ENCODE results near the gene AP2B1.
"Not testable (repeated sequence)": the region's sequence is repeated elsewhere in the genome, so short reads cannot be mapped to it uniquely, and the experiment has no call there.

The AP2B1 gene

DNA sequence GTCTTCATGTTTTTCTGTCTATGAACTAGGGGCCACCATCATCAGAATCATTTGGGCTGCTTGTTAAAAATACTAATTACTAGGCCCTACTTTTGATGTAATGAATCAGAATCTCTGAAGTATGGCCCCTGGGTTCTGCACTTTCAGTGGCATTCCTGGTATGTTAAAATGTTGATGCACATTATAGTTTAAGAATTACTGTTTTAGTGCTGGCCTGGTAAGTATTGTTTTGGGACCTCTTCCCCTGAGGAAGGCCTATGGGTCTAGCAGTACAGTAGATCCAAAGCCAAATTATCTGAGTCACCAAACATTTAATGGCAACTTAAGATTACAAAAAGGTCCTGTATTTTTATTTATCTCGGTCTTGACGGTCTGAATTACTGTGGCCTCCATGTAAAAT is 58.8 kb downstream of the AP2B1 start:
- DNase-seq: no peak

DNA sequence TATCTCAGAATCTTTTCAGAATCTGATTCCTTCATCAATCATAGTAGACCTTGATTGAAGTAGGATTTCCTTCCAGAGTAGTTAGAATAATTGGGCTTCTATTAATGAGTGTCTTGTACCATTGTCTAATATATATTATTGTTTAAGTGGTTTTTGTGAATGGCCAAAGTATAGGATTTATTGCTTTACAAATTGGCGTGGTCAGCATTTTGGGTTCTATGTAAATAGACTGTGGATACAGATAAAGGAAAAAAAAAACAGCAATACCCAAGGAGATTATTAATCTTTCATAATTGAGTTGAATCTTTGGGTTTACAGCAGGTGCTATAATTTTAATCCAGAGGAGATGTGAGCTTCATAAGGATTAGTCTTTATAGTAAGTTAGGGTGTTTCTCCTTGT is 64.3 kb downstream of the AP2B1 start:
- DNase-seq: no peak

DNA sequence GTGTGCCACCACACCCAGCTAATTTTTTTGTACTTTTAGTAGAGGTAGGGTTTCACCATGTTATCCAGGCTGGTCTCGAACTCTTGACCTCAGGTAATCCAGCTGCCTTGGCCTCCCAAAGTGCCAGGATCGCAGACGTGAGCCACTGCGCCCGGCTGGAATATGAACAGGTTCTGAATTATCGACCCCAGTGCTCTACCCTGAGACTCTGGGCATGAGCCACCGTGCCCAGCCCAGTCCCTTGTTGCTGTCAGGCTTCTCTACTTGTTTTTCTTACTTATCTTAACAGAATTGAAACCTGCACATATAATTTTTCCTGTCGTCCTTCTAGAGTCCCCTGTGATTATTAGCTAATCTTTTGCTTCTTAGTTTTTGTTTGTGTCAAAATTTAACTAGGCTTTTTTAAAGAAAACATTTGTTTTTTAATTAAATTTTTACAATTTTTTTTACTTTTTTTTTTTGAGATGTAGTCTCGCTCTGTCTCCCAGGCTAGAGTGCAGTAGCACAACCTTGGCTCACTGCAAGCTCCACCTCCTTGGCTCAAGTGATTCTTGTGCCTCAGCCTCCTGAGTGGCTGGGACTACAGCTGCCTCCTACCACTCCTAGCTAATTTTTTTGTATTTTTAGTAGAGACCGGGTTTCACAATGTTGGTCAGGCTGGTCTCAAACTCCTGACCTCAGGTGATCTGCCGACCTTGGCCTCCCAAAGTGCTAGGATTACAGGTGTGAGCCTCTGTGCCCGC is 66.7 kb downstream of the AP2B1 start:
- DNase-seq: no peak

DNA sequence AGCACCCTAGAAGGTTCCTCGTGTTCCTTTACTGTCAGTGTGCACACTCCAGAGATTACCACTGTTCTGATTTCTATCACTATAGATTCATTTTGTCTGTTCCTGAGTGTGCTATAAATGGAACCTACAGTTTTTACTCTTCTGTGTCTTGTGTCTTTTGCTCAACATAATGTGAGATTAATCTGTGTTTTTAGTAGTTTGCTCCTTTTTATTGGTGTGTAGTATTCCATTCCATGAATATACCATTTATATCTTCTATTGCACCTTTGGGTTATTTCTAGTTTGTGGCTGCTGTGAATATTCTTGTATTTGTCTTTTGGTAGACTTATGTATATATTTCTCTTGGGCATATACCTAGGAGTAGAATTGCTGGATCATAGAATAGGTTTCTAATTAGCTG is 68.2 kb downstream of the AP2B1 start:
- no peak for DNase-seq

DNA sequence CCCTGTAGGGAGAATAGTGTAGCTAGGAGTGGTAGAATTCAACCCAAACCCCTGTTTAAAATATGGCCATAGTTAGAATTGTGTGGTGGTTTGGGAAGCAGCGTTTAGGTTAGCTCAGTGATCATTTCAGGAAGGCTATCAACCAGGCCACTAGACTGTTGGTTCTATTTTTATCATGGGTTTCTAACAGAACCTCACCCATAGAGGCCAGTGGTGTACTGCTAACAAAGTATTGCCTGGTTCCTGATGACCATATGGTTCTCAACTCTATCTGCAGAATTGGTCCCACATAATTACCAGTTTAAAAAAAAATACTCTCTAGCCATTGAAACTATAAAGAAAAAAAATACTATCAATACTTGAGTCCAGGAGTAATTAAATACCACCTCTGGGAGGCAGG is 73.8 kb downstream of the AP2B1 start:
- DNase-seq: no peak

DNA sequence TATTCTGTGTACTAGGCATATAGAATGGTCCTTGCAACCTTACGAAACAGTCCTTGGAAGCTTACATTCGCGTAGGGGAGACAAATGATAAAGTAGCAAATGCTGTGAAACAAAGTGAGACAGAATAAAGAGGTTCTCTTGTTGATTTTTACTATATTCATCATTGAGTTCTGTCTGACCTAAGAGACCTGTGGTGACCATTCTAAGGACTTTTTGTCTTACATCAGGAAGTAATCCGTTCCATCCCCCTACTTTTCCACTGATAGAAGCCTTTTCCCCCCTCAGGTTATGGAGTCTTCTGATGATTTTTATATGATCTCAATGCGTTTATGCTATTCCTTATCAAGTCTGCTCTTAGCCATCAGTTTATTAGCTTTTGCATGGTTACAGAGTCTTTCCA is 77.6 kb downstream of the AP2B1 start:
- no peak for DNase-seq

DNA sequence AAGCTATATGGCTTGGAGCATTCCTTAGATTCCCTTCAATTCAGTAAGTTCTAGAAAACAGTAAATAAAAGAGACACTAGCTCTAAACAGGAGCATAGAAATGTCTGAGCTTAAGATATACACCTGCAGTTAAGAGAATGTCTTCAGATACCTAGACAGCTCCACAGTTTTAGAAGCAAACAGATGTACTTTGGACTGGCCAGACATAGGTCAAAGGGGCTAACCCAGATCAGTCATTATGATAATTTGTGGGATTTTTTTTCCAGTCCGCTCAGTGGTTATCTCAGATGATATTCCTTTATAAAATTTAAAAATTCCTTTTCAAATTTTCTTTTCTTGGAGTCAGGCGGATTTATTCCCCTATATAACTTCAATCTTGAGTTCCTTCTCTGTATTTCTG is 78.5 kb downstream of the AP2B1 start:
- DNase-seq: no peak

DNA sequence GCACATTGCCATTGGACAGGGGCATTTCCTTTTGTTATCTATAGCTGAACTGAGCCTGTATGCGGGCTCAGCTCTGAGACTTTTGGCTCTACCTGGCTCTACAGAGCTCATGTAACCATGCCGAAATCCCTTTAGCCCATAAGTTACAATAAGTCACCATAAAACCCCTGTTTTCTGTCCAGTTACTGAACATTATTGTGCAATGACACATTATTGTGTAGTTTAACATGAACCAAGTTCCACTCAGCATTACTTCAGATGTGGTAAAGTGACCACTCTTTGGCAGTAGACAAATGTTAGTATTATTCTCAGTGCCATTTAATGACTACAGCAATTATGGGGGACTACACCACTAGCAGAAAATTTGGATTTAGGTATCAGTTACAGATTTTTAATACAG is 78.9 kb downstream of the AP2B1 start:
- DNase-seq: no peak

DNA sequence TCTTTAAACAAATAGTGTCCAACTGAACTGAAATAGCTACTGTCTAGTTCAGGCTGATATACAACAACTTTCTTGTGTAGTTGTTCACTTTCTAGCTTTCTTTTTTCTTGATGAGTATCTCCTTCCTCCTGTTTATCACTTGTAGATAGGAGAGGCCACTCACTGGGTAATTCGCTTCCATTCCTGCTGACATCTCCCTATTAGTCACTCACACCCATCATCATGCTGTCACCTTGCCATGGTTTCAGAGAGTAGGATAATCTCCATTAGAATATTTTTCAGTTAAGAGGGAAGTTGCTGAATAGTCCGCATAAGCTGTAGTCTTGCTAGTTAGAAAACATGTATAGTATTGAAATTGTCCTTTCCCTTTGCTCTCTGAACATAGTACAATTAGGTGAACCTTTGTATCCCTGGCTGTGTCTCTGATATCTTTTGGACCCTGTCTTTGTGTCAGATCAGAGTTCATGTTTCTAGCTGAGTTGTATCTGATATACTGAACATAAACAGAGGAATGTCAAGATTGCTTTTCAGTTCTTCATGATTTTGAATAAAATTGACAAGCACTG is 79.9 kb downstream of the AP2B1 start:
- no peak for DNase-seq

DNA sequence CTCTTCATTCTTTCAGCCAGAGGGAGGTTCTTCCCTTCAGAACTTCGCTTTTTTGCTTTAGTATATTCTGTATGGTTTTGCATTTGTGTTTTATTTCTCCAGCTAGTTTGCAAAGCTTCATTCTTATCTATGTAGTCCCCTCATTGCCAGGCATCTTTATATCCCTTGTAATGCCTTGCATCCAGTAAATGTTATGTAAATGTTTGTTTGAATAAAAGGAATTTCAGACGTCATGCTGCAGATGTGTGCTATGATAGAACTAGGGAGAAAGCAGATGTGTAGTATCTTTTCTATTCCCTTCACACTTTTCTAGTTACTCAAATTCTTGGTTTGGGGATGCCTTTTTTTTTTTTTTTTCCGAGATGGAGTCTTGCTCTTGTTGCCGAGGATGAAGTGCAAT is 81.7 kb downstream of the AP2B1 start:
- DNase-seq: no peak

DNA sequence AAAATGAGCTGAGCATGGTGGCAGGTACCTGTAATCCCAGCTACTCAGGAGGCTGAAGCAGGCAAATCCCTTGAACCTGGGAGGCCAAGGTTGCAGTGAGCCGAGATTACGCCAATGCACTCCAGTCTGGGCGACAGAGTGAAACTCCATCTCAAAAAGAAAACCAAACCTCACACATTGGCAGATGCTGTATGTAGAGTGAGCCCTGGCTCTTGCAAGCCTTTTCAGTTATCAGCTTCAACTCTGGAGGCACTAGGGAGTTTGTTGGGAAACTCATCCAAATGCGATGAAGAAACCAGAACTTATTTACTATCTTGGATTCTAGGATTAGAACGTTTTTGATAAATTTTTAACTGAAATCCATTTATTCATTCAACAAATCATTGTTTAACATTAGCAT is 87.4 kb downstream of the AP2B1 start:
- no peak for DNase-seq

DNA sequence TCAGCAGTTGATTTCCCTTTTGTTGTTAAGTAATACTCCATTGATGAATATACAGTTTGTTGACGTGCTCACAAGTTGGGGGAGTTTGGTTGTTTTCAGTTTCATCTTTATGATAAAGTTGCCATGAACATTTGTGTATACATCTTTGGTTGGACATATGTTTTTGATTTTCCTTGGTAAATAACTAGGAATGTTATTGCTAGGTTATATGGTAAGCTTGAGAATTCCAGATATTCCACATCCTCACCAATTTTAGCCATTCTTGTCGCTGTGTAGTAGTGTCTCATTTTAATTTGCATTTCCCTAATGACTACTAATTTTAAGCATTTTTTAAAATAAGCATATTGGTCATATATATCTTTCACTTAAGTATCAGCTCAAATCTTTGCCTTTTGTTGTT is 89.3 kb downstream of the AP2B1 start:
- no peak for DNase-seq

DNA sequence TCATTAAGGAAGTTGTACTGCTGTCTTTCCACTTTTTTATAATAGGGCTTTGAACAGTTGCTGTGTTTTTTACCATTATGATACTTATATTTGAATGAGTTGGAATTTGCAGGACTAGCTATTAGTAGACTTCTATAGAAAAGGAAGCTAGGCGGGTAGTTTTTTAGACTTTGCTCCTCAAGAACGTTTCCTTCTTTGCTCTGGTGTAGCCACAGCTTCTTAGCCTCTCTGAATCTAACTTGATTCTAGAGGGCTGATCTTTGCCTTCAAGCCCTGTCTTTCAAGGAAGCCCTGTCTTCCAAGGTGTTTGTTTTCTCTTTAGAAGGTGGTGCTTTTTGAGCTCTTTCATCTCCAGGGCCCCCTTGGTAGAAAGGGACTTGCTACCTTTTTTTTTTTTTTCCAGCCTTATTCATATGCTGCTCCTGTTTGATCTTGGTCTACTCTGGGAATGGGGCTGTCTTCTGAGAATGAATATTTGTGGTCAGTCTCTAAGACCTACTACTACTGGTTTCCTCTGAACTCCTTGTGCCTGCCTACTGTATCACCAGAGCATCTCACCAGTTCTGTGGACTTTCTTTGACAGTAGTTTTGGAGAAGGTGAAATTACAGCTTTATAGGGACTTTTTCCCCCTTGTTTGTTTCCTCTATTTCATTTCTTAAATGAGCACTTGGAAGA is 92.0 kb downstream of the AP2B1 start:
- DNase-seq: no peak

DNA sequence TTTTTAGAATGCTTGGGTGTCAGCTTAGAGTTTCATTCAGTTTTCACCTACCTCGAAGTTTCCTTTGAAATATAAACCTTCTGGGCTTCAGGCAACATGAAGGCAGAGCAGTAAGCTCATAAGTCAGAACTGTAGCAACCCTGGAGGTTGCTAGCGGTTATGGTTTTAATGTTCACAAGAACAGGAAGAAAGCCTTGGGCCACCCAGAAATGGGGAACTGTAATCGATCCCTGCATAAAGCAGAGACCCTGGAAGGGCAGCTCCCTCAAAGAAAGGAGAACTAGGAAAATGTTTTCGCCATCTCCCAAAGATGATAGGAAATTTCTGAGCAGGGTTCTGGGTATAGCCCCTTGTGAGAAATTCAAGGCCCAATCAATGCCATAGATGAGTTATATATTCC is 96.5 kb downstream of the AP2B1 start:
- DNase-seq: no peak

DNA sequence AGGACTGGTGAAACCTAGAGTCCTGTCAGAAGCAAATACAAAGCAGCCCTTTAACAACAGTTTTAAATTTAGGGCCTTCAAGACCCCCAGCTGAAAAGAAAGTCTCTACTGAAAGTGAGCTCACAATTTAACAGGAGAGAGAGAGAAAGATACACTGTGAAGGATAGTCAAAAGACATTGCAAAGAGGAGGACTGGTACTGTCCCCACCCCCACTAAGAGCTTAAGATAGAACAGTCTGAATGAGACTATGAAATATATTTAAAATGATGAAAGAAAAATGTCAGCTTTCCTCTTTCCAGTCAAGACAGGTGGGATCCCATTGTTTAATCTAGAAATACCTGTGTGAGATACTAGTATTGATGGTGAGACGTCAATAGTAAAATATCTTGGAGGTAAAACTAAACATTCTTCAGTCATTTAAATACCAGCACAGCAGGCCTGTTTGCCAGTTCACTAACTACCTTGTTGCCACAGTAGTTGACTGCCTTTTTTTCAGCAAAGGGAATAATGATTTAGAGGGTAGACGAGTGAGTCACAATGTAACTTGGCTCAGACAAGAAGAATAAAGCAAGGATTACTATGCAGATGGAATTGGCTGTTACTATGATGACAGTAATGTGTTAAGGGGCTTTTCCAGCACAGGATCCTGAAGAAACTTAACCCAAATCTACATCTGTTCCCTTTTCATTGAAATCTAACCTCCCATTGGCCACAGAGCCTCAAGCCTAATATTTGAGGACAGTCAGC is 97.1 kb downstream of the AP2B1 start:
- no peak for DNase-seq

DNA sequence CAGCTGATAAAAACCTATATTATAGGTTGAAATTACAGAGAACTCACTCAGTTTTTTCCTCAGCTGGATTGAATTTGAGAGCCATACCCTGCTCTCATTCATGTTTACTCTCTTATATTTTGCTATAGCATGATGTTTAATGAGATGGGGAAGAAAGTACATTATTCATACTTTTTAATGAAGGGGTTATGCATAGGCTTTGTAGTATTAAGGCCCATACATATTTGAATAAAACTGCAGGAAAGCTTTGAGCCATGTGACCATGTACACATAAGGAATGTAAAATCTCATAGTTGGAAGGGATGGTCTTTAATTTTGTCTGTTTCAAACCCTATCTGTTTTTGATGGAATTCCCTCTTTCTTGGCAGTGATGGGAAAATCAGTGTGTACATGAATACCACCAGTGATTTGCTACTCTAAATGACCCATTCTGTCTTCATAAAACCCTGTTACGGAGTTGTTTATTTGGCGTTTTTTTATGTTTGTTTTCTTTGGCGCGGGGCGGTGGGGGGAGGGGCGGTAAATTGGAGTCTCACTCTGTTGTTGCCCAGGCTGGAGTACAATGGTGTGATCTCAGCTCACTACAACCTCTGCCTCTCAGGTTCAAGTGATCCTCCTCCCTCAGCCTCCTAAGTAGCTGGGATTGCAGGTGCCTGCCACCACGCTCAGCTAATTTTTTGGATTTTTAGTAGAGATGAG is 105.5 kb downstream of the AP2B1 start:
- no peak for DNase-seq

DNA sequence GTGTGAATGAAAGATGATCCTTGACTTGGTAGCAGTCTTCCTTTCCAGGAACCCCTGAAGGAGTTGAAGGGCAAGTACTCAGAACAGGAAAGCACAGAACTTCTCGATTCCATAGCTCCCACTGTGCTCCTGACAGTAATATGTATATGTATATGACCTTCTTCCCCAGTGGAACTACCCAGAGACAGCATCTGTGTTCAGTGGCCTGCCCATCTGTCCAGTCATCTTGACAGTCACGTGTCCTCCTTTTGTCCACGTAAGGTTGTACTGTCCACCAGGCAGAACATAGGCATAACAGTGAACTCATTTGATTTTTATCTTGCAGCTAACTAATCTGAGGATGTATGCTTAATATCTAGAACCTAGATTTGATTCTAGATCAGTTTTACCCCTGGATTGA is 106.5 kb downstream of the AP2B1 start:
- no peak for DNase-seq

DNA sequence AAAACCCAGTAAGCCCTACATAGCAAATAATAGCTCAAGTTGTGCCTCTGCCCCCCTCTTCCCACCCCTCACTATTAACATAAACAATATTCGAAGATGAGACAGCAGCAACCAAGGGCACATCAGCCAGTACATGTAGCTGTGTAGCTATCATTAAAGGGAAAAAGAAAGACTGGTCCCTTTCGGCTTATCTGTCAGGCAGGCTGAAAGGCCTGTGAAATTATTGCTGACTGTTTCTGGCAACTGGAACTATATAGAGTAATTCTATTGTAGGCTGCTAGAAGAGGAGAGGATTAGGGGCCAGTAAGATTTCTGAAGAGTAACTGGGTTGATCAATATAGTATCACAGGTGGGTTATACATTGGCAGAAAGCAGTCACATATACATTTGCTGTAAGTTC is 107.8 kb downstream of the AP2B1 start:
- DNase-seq: no peak

DNA sequence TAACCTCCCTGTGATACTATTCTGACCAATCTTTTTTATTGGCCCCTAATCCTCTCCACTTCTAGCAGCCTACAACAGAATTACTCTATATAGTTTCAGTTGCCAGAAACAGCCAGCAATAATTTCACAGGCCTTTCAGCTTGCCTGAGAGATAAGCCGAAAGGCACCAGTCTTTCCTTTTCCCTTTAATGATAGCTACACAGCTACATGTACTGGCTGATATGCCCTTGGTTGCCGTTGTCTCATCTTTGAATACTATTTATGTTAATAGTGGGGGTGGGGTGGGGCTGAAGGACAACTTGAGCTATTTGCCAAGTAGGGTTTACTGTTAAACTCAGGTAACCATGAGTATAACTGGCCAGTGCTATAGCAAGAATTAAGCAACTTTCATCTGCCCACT is 108.5 kb downstream of the AP2B1 start:
- no peak for DNase-seq

DNA sequence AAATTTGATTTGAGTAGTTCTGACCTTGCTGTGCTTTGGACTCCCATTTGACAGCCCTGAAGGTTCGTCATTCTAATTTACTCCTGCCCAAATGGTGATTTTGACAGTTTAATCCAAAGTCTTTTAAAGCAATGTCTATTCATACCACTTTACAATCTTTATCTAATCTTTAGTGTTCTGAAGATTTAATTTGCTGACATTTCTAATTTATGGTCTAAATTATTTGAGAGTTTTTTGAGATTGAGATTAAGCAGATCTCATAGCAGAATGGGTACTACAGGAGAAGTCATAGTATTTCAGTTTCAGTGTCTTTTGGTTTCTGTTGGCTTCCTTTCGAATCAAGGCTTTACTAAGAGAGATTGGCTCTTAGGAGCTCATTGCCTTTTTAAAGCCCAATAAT is 111.7 kb downstream of the AP2B1 start:
- DNase-seq: no peak

DNA sequence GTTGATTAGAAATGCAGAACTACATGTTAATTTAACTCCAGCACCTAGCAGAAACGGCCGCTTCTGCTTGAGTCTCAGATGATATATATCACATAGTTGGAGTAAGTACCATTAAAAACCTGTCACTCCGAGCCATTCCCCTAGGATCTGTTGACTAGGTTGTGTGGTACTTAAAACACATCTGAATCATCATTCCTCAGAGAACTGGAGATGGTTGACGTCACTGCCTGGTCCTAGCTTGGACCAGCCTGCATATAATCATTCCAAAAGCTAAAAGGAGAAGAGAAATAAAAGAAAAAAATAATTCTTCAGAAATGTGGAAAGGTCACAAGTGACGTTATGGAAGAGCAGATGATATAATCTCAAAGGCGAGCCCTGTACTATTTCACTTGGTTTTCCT is 113.0 kb downstream of the AP2B1 start:
- DNase-seq: no peak

DNA sequence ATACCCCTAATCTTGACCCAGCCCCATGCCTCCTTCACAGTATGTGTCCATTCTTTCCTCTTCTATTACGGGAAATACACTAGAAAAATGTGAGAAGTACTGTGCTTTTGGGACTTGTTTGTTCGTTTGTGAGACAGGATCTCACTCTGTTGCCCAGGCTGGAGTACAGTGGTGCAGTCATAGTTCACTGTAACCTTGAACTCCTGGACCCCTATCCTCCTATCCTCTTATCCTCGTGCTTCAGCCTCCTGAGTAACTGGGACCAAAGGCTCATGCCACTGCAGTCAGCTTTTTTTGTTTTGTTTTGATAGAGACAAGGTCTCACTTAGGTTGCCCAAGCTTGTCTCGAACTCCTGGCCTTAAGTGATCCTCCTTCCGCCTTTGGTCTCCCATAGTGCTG is 114.4 kb downstream of the AP2B1 start:
- DNase-seq: no peak

DNA sequence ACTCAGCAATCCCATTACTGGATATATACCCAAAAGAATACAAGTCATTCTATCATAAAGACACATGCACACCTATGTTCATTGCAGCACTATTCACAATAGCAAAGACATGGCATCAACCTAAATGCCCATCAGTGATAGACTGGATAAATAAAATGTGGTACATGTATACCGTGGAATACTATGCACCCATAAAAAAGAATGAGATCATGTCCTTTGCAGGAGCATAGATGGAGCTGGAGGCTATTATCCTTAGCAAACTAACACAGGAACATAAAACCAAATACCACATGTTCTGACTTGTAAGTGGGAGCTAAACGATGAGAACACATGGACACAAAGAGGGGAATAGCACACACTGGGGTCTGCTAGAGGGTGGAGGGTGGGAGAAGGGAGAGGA is 116.2 kb downstream of the AP2B1 start:
- not testable (repeated sequence) for DNase-seq

Data from NCI-H1930 (cell line).